PC-3 (cell line): ENCODE results near the gene ID4. TPM values are rescaled to one million over a fixed set of nuclear protein-coding genes. Genes with fewer than 3 reads are reported as not detected.
A peak's percentile ranks its signal among the peaks of the same experiment; 100 is the strongest.

Source experiments
- ATAC-seq: fragments of 200-7000 bp; cut with Tn5 transposase; 2 replicates; pipeline ENCODE4 v1.9.1; 2020; ENCODE audit warnings: mild to moderate bottlenecking, moderate library complexity
- BruUV-seq: library from RNA; stranded (reverse); fragments of 400-500 nt; replicated peaks from 2 replicates; lab custom pipeline; 2021; lab: Mats Ljungman, UMichigan
- CTCF ChIA-PET: fragments of 300-600 bp; sonication (Branson Sonifier 250); formaldehyde crosslinking; loops from one replicate; lab custom pipeline; 2022; ENCODE audit warnings: antibody characterized with exemption; lab: Charles Lee
- POLR2A ChIA-PET: fragments of 300-600 bp; sonication (Branson Sonifier 250); formaldehyde crosslinking; loops from one replicate; lab custom pipeline; 2022; ENCODE audit warnings: antibody characterized with exemption; ENCODE audit not compliant: unreplicated experiment; lab: Charles Lee
- DNase-seq: peaks from one replicate; pipeline ENCODE4 v3.0.0-alpha.2; 2015
- H2AFZ ChIP-seq: fragments of 300-600 bp; sonication (generic); 2 replicates; pipeline ENCODE4 v1.6.0; 2016; ENCODE audit warnings: antibody characterized with exemption, low read length
- H3F3A ChIP-seq: fragments of 300-600 bp; sonication (generic); one replicate; pipeline ENCODE4 v1.6.0; 2017; ENCODE audit warnings: antibody characterized with exemption, low read length, control low read depth, mild to moderate bottlenecking; ENCODE audit not compliant: unreplicated experiment
- H3K27ac ChIP-seq: fragments of 300-600 bp; sonication (generic); 2 replicates; pipeline ENCODE4 v1.5.1; 2016; ENCODE audit warnings: mild to moderate bottlenecking, low read length
- H3K27me3 ChIP-seq: fragments of 300-600 bp; sonication (generic); 2 replicates; pipeline ENCODE4 v1.6.1; 2016; ENCODE audit warnings: low read length, mixed read lengths
- H3K36me3 ChIP-seq: fragments of 300-600 bp; sonication (generic); 2 replicates; pipeline ENCODE4 v1.6.1; 2016; ENCODE audit warnings: low read depth, mixed run types, low read length, mixed read lengths
- H3K4me1 ChIP-seq: fragments of 300-600 bp; sonication (generic); 2 replicates; pipeline ENCODE4 v1.5.1; 2016; ENCODE audit warnings: low read length; ENCODE audit not compliant: insufficient read depth
- H3K4me2 ChIP-seq: fragments of 300-600 bp; sonication (generic); 2 replicates; pipeline ENCODE4 v1.6.0; 2016; ENCODE audit warnings: low read length
- H3K4me3 ChIP-seq: fragments of 300-600 bp; sonication (generic); 2 replicates; pipeline ENCODE4 v1.5.1; 2016; ENCODE audit warnings: mild to moderate bottlenecking, low read length, mixed read lengths
- H3K79me2 ChIP-seq: fragments of 300-600 bp; sonication (generic); 2 replicates; pipeline ENCODE4 v1.6.1; 2017; ENCODE audit warnings: low read length, mixed read lengths
- H3K9ac ChIP-seq: fragments of 300-600 bp; sonication (generic); 2 replicates; pipeline ENCODE4 v1.6.0; 2016; ENCODE audit warnings: mild to moderate bottlenecking, low read length
- H3K9me2 ChIP-seq: fragments of 300-600 bp; sonication (generic); replicated peaks from 2 replicates; pipeline ENCODE4 v1.6.1; 2016; ENCODE audit warnings: mixed run types, low read length, mixed read lengths
- H3K9me3 ChIP-seq: fragments of 300-600 bp; sonication (generic); 2 replicates; pipeline ENCODE4 v1.6.1; 2016; ENCODE audit warnings: low read length, mixed read lengths
- H4K20me1 ChIP-seq: fragments of 300-600 bp; sonication (generic); 2 replicates; pipeline ENCODE4 v1.6.1; 2016; ENCODE audit warnings: low read length, mixed read lengths
- CTCF ChIP-seq: fragments of 300-600 bp; sonication (generic); conservative IDR thresholded peaks from 2 replicates; pipeline ENCODE4 v1.5.1; 2017; ENCODE audit warnings: antibody characterized with exemption, low read depth, mild to moderate bottlenecking, low read length
- EZH2 ChIP-seq: fragments of 300-600 bp; sonication (generic); IDR thresholded peaks from one replicate; pipeline ENCODE4 v1.6.1; 2017; ENCODE audit warnings: antibody characterized with exemption, mild to moderate bottlenecking, low read length; ENCODE audit not compliant: unreplicated experiment
- EZH2phosphoT487 ChIP-seq: fragments of 300-600 bp; sonication (generic); IDR thresholded peaks from 2 replicates; pipeline ENCODE4 v1.6.1; 2018; ENCODE audit warnings: mild to moderate bottlenecking, antibody characterized with exemption, low read length, borderline replicate concordance
- intact Hi-C: fragments of 100-400 bp; cut with micrococcal nuclease; formaldehyde crosslinking; loops from 2 replicates; pipeline ENCODE4 v1.9.0; 2023
- total RNA-seq: library from RNA; depleted of rRNA; stranded (reverse); fragments of >200 nt; gene quantifications from 2 replicates; pipeline ENCODE4 v1.2.3, GENCODE V29; 2014

The ID4 gene
- total RNA-seq, 1 experiment from 2014 or later, result 1.4 TPM

- ATAC-seq (no peak), DNase-seq (no peak)
- ChIA-PET CTCF (interaction anchor here (0.7 kb wide), 1 partner anchor 250 kb away, joined by 3 read pairs; no protein-coding TSS in a partner anchor), POLR2A (no interaction called here)
- Histone ChIP-seq H3K79me2 (no peaks in the 10 kb centered on the region), H3K4me3 (no peak overlapping the region), H3F3A (no peaks in the 10 kb centered on the region), H3K9me3 (no peaks in the 10 kb centered on the region), H3K27ac (no peak overlapping the region), H3K36me3 (no peaks in the 10 kb centered on the region), H4K20me1 (no peaks in the 10 kb centered on the region), H2AFZ (no peak overlapping the region), H3K4me1 (0 out of 2 replicates have a peak, but pooled peaks cover 8% of the 10 kb centered on the region), H3K27me3 (0 out of 2 replicates have a peak, but pooled peaks cover 10% of the 10 kb centered on the region), H3K9me2 (no peaks in the 10 kb centered on the region), H3K4me2 (no peak overlapping the region), H3K9ac (no peak overlapping the region)
- intact Hi-C loops, result no loop called here
- TF ChIP-seq EZH2phosphoT487, result no peak
- TF ChIP-seq EZH2, result no peak
- no peak for TF ChIP-seq CTCF
- no TSS peak for BruUV-seq
These were observed 39.5 kb downstream of the ID4 start for GRCh38 chr6:19876672-19877071.

- peak; percentile 37 for DNase-seq
- Histone ChIP-seq H3K9ac (no peak overlapping the region), H3K4me3 (no peak overlapping the region), H3K9me2 (no peaks in the 10 kb centered on the region), H2AFZ (no peak overlapping the region), H3K4me1 (0 out of 2 replicates have a peak, but pooled peaks cover 8% of the 10 kb centered on the region), H3K27me3 (0 out of 2 replicates have a peak, but pooled peaks cover 10% of the 10 kb centered on the region), H3K9me3 (no peaks in the 10 kb centered on the region), H3K79me2 (no peaks in the 10 kb centered on the region), H3K36me3 (no peaks in the 10 kb centered on the region), H3K27ac (no peak overlapping the region), H3F3A (no peaks in the 10 kb centered on the region), H4K20me1 (no peaks in the 10 kb centered on the region), H3K4me2 (no peak overlapping the region)
- no peak for ATAC-seq
- TF ChIP-seq CTCF (no peak), EZH2phosphoT487 (no peak), EZH2 (no peak)
- ChIA-PET POLR2A (no interaction called here), CTCF (no interaction called here)
- BruUV-seq, result no TSS peak
- intact Hi-C loops, result no loop called here
These were observed 42.5 kb downstream of the ID4 start for GRCh38 chr6:19879663-19880062.

GRCh38 chr6:19880066-19880465 lies 42.9 kb downstream of the ID4 start:
- Histone ChIP-seq H3K9me3 (no peaks in the 10 kb centered on the region), H3K4me1 (0 out of 2 replicates have a peak, but pooled peaks cover 8% of the 10 kb centered on the region), H3K9me2 (no peaks in the 10 kb centered on the region), H3K79me2 (no peaks in the 10 kb centered on the region), H3K9ac (no peak overlapping the region), H3F3A (no peaks in the 10 kb centered on the region), H3K36me3 (no peaks in the 10 kb centered on the region), H2AFZ (no peak overlapping the region), H3K27me3 (0 out of 2 replicates have a peak, but pooled peaks cover 10% of the 10 kb centered on the region), H4K20me1 (no peaks in the 10 kb centered on the region), H3K27ac (no peak overlapping the region), H3K4me2 (no peak overlapping the region), H3K4me3 (no peak overlapping the region)
- intact Hi-C loops, result no loop called here
- no peak for DNase-seq
- POLR2A ChIA-PET, result no interaction called here
- CTCF ChIA-PET, result no interaction called here
- BruUV-seq, result no TSS peak
- TF ChIP-seq CTCF (no peak), EZH2phosphoT487 (no peak), EZH2 (no peak)
- ATAC-seq, result no peak
